ENCODE measurements around the gene NPTX2. TPM values are rescaled to one million over a fixed set of nuclear protein-coding genes. Genes with fewer than 3 reads are reported as not detected.

Gene NPTX2
- total RNA-seq, 4 donors from 2014 or later: 10.1 to 49.8 (median 24.7) TPM

DNA sequence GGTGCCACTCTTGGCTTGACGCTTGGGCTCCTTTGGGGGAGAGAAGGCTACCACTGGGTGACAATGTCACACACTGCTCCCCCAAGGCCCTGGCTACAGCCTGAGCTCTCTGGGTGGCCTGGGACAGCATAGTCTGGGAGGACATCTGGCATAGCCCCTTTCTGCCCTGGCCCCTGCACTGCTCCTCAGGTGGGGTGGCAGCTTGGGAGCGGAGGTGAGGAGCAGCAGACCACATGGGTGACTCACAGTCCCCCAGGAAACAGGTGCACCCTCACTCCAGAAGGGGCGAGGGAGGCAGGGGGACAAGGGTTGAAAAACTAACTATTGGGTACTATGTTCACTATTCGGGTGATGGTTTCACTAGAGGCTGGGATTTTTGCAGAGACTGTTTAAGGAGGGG, 45.2 kb downstream of the NPTX2 start:
- no peak overlapping the region for H3K27ac ChIP-seq

DNA sequence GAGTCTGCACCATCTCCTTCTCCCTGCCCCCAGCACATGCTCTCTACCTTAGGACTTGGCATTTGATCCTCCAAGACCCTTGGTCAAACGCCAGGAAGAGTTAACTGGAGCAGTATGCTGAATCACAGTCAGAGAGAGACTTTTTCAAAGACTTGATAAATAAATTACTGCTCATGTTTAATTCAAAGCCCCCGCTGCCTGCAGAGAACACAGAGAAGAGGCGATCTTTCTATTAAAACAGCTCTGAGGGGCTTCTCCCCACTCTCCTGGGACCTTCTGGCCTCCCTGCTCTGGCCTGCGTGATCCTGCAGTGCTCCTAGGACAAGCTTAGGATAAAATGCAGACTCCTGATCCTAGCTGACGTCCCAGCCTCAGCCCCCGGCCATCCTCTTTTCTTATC, 47.8 kb downstream of the NPTX2 start:
- Histone ChIP-seq H3K4me1 (no peaks in the 10 kb centered on the region), H3K4me3 (no peak overlapping the region), H3K27ac (no peak overlapping the region), H3K27me3 (peaks cover 9% of the 10 kb centered on the region), H3K36me3 (no peaks in the 10 kb centered on the region), H3K9me3 (peaks cover 0 to 30% (median 0%) of the 10 kb centered on the region in 3 donors)
- no peak for ATAC-seq
- TF ChIP-seq, protein P1, sequence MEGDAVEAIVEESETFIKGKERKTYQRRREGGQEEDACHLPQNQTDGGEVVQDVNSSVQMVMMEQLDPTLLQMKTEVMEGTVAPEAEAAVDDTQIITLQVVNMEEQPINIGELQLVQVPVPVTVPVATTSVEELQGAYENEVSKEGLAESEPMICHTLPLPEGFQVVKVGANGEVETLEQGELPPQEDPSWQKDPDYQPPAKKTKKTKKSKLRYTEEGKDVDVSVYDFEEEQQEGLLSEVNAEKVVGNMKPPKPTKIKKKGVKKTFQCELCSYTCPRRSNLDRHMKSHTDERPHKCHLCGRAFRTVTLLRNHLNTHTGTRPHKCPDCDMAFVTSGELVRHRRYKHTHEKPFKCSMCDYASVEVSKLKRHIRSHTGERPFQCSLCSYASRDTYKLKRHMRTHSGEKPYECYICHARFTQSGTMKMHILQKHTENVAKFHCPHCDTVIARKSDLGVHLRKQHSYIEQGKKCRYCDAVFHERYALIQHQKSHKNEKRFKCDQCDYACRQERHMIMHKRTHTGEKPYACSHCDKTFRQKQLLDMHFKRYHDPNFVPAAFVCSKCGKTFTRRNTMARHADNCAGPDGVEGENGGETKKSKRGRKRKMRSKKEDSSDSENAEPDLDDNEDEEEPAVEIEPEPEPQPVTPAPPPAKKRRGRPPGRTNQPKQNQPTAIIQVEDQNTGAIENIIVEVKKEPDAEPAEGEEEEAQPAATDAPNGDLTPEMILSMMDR (IDR thresholded peaks at IDR 0.05): no peak
- TF ChIP-seq POLR2AphosphoS5 (IDR thresholded peaks at IDR 0.05) (no peak), POLR2A (IDR thresholded peaks at IDR 0.05) (no peak), EP300 (IDR thresholded peaks at IDR 0.05) (no peak)
- 67 to 76% methylated on average over 6 of the region's 6 CpGs for WGBS, 2 donors (ENCODE audit: low coverage in 1 of 2)

More for the DNA sequence above, 45.2 kb downstream of the NPTX2 start:
- ATAC-seq: no peak
- Histone ChIP-seq H3K36me3 (no peaks in the 10 kb centered on the region), H3K27me3 (peaks cover 6% of the 10 kb centered on the region), H3K4me3 (no peak overlapping the region), H3K4me1 (no peaks in the 10 kb centered on the region), H3K9me3 (peaks cover 0 to 30% (median 0%) of the 10 kb centered on the region in 3 donors)
- WGBS, 2 donors (ENCODE audit: low coverage in 1 of 2): 67 to 100% methylated on average over 1 of the region's 4 CpGs
- TF ChIP-seq EP300 (IDR thresholded peaks at IDR 0.05): no peak
- no peak for TF ChIP-seq POLR2AphosphoS5 (IDR thresholded peaks at IDR 0.05)
- TF ChIP-seq POLR2A (IDR thresholded peaks at IDR 0.05): no peak
- TF ChIP-seq, protein P1 (IDR thresholded peaks at IDR 0.05): no peak

DNA sequence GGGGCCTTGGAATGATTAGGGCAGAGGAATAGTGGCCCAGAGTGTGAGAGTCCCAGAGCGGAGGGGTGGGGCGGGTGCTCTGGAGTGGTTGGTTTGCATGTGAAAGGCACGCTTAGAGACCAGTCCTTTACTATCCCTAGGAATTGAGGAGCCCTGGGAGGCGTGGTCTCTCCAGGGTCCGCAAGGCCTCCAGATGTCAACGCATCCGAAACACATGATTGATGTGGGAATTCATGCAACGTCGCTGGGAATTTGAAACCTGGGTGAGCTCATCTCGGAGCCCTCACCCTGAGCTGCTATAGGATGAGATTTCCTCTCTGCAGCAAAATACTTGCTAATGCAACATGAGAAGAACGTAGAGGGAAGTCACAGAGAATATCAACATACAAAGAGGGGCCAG, 51.2 kb downstream of the NPTX2 start:
- Histone ChIP-seq H3K27ac (no peak overlapping the region), H3K4me3 (no peak overlapping the region), H3K27me3 (peaks cover 16% of the 10 kb centered on the region), H3K4me1 (no peaks in the 10 kb centered on the region), H3K36me3 (no peaks in the 10 kb centered on the region), H3K9me3 (peaks cover 0 to 35% (median 0%) of the 10 kb centered on the region in 3 donors)
- 23 to 29% methylated on average over 1 to 10 of the region's 11 CpGs for WGBS, 2 donors (ENCODE audit: low coverage in 1 of 2)
- no peak for ATAC-seq
- TF ChIP-seq, protein P1 (IDR thresholded peaks at IDR 0.05): no peak
- TF ChIP-seq POLR2AphosphoS5 (IDR thresholded peaks at IDR 0.05): no peak
- TF ChIP-seq POLR2A (IDR thresholded peaks at IDR 0.05): no peak
- no peak for TF ChIP-seq EP300 (IDR thresholded peaks at IDR 0.05)

DNA sequence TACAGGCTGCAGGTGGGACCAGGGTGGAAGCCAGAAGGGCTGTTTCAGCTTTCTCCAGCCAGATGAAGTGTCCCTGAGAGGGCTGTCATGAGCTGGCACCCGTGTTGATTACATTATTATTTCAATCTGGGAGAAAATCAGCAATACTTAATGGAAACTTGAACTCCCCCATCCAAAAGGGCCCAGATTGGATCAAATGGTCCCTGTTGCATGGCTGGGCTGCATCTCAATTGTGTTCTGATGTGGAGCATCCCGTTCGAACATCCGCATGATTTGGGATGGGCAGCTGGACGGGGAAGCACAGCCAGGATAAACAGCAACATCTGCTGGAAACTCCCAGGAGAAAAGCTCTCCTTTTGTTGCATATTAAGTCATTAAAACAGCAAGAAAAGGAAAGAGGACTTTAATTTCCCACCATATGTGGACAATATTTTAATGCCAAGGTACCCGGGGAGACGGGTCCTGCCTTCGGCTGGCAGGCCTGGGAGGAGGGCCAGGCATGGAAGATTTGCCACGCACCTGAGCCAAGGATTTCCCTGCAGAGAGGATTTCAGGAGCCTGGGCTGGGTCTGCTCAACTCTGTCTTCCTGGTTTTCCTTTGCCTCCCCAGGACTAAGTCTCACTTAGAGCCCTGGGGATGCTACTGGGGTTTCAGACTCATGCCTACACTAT, 52.4 kb downstream of the NPTX2 start:
- H3K27me3 ChIP-seq: peaks cover 16% of the 10 kb centered on the region
- peaks cover 0 to 29% (median 0%) of the 10 kb centered on the region in 3 donors for H3K9me3 ChIP-seq
- 28 to 49% methylated on average over 4 to 5 of the region's 9 CpGs for WGBS, 2 donors (ENCODE audit: low coverage in 1 of 2)
- H3K36me3 ChIP-seq: no peaks in the 10 kb centered on the region
- TF ChIP-seq POLR2AphosphoS5 (IDR thresholded peaks at IDR 0.05) (no peak), EP300 (IDR thresholded peaks at IDR 0.05) (no peak), POLR2A (IDR thresholded peaks at IDR 0.05) (no peak)
- TF ChIP-seq, protein P1 (IDR thresholded peaks at IDR 0.05): no peak
- no peak overlapping the region for H3K4me3 ChIP-seq
- H3K4me1 ChIP-seq: no peaks in the 10 kb centered on the region
- H3K27ac ChIP-seq: no peak overlapping the region
- ATAC-seq: no peak

DNA sequence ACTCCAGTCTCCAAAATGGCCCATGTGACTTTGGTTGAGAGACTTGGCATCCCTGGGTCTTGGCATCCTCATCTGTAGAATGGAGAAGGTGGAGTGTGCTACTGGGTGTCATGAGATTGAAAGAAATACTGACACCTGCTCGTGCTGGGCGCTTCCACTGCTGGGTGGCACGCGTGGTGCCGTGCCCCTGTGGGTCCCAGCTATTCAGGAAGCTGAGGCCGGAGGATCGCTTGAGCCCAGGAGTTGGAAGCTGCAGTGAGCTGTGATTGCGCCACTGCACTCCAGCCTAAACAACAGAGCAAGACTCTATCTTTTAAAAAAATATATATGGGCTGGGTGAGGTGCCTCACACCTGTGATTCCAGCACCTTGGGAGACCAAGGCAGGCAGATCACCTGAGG, 53.1 kb downstream of the NPTX2 start:
- no peak overlapping the region for H3K27ac ChIP-seq
- H3K4me3 ChIP-seq: no peak overlapping the region
- WGBS, 2 donors (ENCODE audit: low coverage in 1 of 2): no CpG with 5 or more reads among the region's 8 CpGs
- TF ChIP-seq POLR2A (IDR thresholded peaks at IDR 0.05) (no peak), POLR2AphosphoS5 (IDR thresholded peaks at IDR 0.05) (no peak), EP300 (IDR thresholded peaks at IDR 0.05) (no peak)
- TF ChIP-seq, protein P1 (IDR thresholded peaks at IDR 0.05): no peak
- H3K36me3 ChIP-seq: no peaks in the 10 kb centered on the region
- H3K4me1 ChIP-seq: no peaks in the 10 kb centered on the region
- peaks cover 20% of the 10 kb centered on the region for H3K27me3 ChIP-seq
- H3K9me3 ChIP-seq: peaks cover 0 to 27% (median 0%) of the 10 kb centered on the region in 3 donors
- ATAC-seq: no peak

Measured in gastroesophageal sphincter (tissue), 4 donors.